GM18861 (cell line): ENCODE results near the gene SYT7.

Source experiments
- ATAC-seq: cut with Tn5 transposase; IDR thresholded peaks from one replicate; pipeline ENCODE4 v1.9.1; 2021; ENCODE audit not compliant: unreplicated experiment

SYT7 gene

GRCh38 chr11:61555978-61556377, 24.9 kb downstream of the SYT7 start:
- no peak for ATAC-seq

- ATAC-seq, result no peak
These were observed 25.6 kb downstream of the SYT7 start for GRCh38 chr11:61555051-61555969.

GRCh38 chr11:61554172-61554988, 26.5 kb downstream of the SYT7 start:
- ATAC-seq, result no peak

- ATAC-seq, result no peak
These were observed 27.3 kb downstream of the SYT7 start for GRCh38 chr11:61553373-61554171.

- ATAC-seq, result no peak
These were observed 28.7 kb downstream of the SYT7 start for GRCh38 chr11:61552108-61552635.

- ATAC-seq, result no peak
These were observed 29.2 kb downstream of the SYT7 start for GRCh38 chr11:61551634-61552033.

GRCh38 chr11:61550665-61551227, 30.1 kb downstream of the SYT7 start:
- ATAC-seq, result no peak

- ATAC-seq, result no peak
These were observed 31.0 kb downstream of the SYT7 start for GRCh38 chr11:61549662-61550568.

GRCh38 chr11:61549177-61549576, 31.7 kb downstream of the SYT7 start:
- ATAC-seq, result no peak

- ATAC-seq, result no peak
These were observed 33.6 kb downstream of the SYT7 start for GRCh38 chr11:61547246-61547645.

GRCh38 chr11:61546663-61547062, 34.2 kb downstream of the SYT7 start:
- ATAC-seq, result no peak

- ATAC-seq, result no peak
These were observed 35.0 kb downstream of the SYT7 start for GRCh38 chr11:61545921-61546320.

GRCh38 chr11:61545341-61545740, 35.5 kb downstream of the SYT7 start:
- no peak for ATAC-seq

GRCh38 chr11:61544466-61544865, 36.4 kb downstream of the SYT7 start:
- no peak for ATAC-seq

- ATAC-seq, result no peak
These were observed 37.1 kb downstream of the SYT7 start for GRCh38 chr11:61543606-61544306.

GRCh38 chr11:61542705-61543104, 38.2 kb downstream of the SYT7 start:
- ATAC-seq, result no peak

- ATAC-seq, result no peak
These were observed 38.8 kb downstream of the SYT7 start for GRCh38 chr11:61542024-61542461.

GRCh38 chr11:61541598-61541997, 39.3 kb downstream of the SYT7 start:
- no peak for ATAC-seq

GRCh38 chr11:61540528-61540927, 40.3 kb downstream of the SYT7 start:
- no peak for ATAC-seq
